LNCaP clone FGC (cell line): ENCODE data around the gene PATJ.
"Not testable (repeated sequence)": the region's sequence is repeated elsewhere in the genome, so short reads cannot be mapped to it uniquely, and the experiment has no call there.

Source experiments
- DNase-seq: peaks from one replicate; pipeline ENCODE4 v3.0.0-alpha.2; 2011; ENCODE audit warnings: low read depth
- H3K4me3 ChIP-seq: 2 replicates; pipeline ENCODE4 v1.5.1; 2011; ENCODE audit warnings: mild to moderate bottlenecking, low read depth, low read length, control low read depth
- TF ChIP-seq, protein P1 (sequence below): IDR thresholded peaks from 2 replicates; pipeline ENCODE4 v1.5.1; 2012; ENCODE audit warnings: mild to moderate bottlenecking; ENCODE audit not compliant: control insufficient read depth, insufficient read depth; ENCODE audit errors: extremely low read depth

The PATJ gene

GRCh38 chr1:61779231-61779630 lies 37.0 kb downstream of the PATJ start:
- TF ChIP-seq, protein P1, sequence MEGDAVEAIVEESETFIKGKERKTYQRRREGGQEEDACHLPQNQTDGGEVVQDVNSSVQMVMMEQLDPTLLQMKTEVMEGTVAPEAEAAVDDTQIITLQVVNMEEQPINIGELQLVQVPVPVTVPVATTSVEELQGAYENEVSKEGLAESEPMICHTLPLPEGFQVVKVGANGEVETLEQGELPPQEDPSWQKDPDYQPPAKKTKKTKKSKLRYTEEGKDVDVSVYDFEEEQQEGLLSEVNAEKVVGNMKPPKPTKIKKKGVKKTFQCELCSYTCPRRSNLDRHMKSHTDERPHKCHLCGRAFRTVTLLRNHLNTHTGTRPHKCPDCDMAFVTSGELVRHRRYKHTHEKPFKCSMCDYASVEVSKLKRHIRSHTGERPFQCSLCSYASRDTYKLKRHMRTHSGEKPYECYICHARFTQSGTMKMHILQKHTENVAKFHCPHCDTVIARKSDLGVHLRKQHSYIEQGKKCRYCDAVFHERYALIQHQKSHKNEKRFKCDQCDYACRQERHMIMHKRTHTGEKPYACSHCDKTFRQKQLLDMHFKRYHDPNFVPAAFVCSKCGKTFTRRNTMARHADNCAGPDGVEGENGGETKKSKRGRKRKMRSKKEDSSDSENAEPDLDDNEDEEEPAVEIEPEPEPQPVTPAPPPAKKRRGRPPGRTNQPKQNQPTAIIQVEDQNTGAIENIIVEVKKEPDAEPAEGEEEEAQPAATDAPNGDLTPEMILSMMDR: no peak
- no peak overlapping the region for H3K4me3 ChIP-seq
- DNase-seq: no peak

DNA sequence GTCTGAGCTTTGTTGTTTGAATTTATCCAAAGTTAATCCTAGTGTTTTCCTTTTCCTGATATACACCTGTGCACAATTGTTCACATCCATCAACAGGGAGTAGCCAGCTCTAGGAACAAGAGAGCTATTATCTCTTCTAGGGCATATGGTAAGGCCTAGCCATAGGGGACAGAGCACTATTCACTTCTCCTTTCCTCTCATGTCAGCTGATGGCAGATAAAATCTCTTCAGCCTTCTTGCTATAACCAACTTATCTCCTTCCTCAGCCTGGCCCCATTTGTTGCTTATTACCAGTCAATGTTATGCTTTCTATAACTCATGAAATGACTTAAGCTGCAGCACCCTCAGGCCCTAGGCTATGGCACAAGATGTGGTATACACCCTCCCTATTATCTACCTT lies 38.9 kb downstream of the PATJ start:
- no peak overlapping the region for H3K4me3 ChIP-seq
- no peak for DNase-seq
- TF ChIP-seq, protein P1: no peak

GRCh38 chr1:61782771-61783170 lies 40.5 kb downstream of the PATJ start:
- no peak overlapping the region for H3K4me3 ChIP-seq
- DNase-seq: no peak
- TF ChIP-seq, protein P1: no peak

- TF ChIP-seq, protein P1: no peak
- DNase-seq: no peak
- H3K4me3 ChIP-seq: no peak overlapping the region
These were observed 42.4 kb downstream of the PATJ start for GRCh38 chr1:61784726-61785125.

- DNase-seq: no peak
- TF ChIP-seq, protein P1: no peak
- H3K4me3 ChIP-seq: no peak overlapping the region
These were observed 48.6 kb downstream of the PATJ start for GRCh38 chr1:61790837-61791236.

- H3K4me3 ChIP-seq: no peak overlapping the region
- DNase-seq: no peak
- TF ChIP-seq, protein P1: no peak
These were observed 54.9 kb downstream of the PATJ start for GRCh38 chr1:61797045-61797755.

GRCh38 chr1:61801047-61801446 lies 58.8 kb downstream of the PATJ start:
- not testable (repeated sequence) for DNase-seq, H3K4me3 ChIP-seq
